Stimulated activated CD8-positive, alpha-beta memory T cell treated with anti-CD3 and anti-CD28 coated beads, Interleukin-4, amount 100 ng/mL, for 1 hour (primary cell): ENCODE data around the gene CCNA1.

Experiments used
- DNase-seq, 2 donors: peaks; one replicate each; pipeline ENCODE4 v3.0.0-alpha.2; 2020; ENCODE audit warnings: low read depth in 2 of 2, low spot score in 1 of 2

CCNA1 gene

DNA sequence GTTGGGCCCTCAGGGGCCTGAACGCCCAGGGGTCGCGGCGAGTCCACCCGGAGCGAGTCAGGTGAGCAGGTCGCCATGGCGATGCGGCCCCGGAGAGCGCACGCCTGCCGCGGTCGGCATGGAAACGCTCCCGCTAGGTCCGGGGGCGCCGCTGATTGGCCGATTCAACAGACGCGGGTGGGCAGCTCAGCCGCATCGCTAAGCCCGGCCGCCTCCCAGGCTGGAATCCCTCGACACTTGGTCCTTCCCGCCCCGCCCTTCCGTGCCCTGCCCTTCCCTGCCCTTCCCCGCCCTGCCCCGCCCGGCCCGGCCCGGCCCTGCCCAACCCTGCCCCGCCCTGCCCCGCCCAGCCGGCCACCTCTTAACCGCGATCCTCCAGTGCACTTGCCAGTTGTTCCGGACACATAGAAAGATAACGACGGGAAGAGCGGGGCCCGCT lies at the start of gene CCNA1:
TSS of gene CCNA1 (plus strand) at position 390 of the 439 bp plus-strand sequence. CDS start 562 bp downstream, outside the sequence.
- DNase-seq = no peak

- DNase-seq = no peak
Measured at GRCh38 chr13:36385489-36385888, 46.8 kb upstream of the CCNA1 start.

DNA sequence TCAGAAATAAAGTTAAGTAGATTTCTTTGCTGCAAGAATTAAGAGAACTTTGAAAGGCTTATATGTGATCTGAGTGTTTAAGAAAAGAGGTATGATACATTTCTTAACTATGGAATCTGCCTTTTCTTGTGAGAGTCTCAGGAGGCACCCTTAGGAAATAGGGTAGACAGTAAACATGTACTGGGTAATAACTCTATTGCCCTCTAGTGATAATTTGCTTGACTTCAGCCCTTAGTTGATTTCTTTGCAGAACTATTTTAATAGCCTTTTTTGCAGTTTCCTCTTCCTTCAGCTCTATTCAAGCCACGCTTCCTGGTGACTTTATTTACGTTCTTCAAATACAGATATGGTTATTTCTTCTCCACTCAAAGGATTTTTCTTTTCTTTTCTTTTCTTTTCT lies 37.0 kb upstream of the CCNA1 start:
- DNase-seq = no peak

DNA sequence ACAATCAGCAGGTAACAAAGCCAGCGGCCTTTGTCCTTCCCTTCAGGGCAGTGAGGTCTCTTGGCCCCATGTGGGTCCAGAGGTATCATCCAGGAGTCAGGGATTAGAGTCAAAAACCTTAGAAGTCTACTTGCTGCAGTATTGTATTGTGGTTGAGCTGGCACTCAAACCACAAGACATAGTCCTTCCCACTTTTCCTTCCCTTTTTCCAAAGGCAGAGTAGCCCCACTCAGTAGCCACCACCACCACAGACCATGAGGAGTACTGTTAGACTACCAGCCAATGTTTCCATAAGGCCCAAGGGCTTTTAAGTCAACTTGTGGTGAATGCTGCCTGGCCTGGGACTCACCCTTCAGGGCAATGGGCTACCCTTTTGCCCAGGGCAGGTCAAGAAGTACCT lies 27.1 kb upstream of the CCNA1 start:
- DNase-seq = no peak

- no peak for DNase-seq
Measured at GRCh38 chr13:36412736-36413135, 19.6 kb upstream of the CCNA1 start.

- DNase-seq = no peak
Measured at GRCh38 chr13:36413161-36413560, 19.1 kb upstream of the CCNA1 start.

- DNase-seq = no peak
Measured at GRCh38 chr13:36414461-36414860, 17.8 kb upstream of the CCNA1 start.

- DNase-seq = no peak
Measured at GRCh38 chr13:36417331-36417730, 15.0 kb upstream of the CCNA1 start.

DNA sequence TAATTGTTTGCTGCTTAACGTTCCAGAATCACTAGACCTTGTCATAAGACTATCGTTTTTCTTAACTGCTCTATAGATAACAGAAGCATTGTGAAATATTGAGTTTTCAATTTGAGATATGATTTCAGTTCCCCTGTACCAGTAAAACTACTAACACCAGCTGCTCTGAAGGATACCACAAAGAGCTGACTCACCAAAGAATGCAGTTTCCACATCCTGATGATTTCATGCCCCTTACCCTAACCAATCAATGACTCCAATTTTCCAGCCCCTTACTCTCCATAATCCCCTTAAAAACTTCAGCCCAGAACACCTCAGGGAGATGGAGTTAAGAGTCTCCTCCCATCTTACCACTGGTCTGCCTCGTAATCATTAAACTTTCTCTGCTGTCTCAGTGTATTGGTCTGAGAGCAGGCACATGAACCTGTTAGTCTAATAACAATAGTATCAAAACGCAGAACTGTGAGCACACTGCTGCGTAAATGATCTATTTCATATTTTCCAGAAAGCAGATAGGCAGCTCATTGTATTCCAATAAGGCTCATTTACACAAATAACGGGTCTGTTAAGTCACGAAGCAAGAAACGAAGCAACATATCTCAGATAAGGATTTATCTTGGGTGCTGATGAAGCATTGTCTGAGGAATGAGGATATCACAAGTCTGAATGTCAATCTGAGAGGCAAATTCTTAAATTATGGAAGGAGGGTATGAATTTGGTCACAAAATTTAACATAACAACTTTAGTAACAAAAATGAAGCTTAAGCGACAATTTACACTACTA lies 14.1 kb upstream of the CCNA1 start:
- DNase-seq = no peak

GRCh38 chr13:36420437-36420891 lies 11.8 kb upstream of the CCNA1 start:
- peak; percentile 5 to 37 for DNase-seq

DNA sequence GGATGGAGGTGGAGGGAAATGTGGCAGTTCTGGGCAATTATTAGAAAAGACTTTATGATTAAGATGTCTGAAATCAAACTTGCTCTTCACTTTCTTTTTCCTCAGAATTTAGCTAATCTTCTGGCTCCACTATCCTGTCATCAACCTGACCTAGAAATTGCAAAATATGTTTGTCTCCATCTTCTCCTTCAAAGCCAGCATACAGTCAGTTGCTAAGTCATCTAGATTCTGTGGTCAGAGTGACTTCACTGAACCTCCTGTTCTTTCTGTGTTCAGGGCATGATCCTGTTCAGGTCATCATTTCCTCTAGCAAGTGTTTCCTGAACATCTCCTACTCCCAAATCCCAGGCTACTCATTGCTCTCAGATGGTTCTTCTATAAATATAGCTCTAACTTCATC lies 10.8 kb upstream of the CCNA1 start:
- DNase-seq = no peak

DNA sequence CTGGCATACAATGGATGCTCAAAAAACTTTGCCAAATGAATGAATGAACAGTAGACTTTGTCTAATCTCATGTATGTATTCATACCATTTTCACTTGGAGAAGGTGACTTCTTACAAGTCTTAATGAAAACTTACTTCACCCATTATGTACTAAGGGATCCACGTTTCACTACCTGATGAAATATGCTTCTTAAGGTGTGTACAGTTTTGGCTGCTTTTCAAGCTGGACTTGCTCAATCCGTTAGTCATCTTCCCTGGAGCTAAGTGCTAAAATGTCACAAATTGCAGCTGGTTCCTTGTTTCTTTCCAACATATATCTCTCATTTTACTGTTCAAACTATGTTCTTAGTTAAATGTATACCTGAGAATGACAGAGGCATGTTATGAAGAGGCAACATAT lies 4.2 kb upstream of the CCNA1 start:
- DNase-seq = no peak

GRCh38 chr13:36430247-36431203 lies 1.8 kb upstream of the CCNA1 start:
- DNase-seq = no peak

DNA sequence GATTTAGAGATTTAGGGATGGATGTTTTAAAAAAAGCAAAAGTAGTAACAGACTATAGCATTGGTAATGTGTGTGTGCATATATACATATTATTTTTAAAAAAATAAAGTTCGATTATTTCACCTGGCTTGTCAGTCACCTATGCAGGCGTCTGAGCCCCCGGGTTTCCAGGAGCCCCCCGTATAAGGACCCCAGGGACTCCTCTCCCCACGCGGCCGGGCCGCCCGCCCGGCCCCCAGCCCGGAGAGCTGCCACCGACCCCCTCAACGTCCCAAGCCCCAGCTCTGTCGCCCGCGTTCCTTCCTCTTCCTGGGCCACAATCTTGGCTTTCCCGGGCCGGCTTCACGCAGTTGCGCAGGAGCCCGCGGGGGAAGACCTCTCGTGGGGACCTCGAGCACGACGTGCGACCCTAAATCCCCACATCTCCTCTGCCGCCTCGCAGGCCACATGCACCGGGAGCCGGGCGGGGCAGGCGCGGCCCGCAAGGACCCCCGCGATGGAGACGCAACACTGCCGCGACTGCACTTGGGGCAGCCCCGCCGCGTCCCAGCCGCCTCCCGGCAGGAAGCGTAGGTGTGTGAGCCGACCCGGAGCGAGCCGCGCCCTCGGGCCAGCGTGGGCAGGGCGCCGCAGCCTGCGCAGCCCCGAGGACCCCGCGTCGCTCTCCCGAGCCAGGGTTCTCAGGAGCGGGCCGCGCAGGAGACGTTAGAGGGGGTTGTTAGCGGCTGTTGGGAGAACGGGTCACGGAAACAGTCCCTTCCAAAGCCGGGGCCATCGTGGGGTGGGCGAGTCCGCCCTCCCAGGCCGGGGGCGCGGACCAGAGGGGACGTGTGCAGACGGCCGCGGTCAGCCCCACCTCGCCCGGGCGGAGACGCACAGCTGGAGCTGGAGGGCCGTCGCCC lies 840 bp upstream of the CCNA1 start:
- no peak for DNase-seq

DNA sequence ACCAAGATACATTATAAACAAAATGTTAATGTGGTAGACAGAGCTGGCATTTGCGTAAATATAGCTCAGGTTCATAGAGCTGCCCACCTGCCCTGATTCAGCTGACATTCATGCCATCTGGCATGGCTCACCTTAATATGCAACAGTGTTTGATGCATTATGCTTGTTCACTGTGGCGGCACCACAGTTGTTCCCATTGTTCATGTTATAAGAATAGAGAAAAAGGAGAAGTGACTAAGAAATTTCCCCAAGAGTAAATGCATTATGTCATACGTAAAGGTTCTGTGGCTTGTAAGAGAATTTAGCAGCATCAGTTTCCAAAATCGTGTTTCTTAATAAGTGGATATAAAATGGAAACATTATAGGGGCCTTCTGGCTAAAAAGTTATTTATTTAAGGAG lies 4.5 kb downstream of the CCNA1 start:
- DNase-seq = no peak

DNA sequence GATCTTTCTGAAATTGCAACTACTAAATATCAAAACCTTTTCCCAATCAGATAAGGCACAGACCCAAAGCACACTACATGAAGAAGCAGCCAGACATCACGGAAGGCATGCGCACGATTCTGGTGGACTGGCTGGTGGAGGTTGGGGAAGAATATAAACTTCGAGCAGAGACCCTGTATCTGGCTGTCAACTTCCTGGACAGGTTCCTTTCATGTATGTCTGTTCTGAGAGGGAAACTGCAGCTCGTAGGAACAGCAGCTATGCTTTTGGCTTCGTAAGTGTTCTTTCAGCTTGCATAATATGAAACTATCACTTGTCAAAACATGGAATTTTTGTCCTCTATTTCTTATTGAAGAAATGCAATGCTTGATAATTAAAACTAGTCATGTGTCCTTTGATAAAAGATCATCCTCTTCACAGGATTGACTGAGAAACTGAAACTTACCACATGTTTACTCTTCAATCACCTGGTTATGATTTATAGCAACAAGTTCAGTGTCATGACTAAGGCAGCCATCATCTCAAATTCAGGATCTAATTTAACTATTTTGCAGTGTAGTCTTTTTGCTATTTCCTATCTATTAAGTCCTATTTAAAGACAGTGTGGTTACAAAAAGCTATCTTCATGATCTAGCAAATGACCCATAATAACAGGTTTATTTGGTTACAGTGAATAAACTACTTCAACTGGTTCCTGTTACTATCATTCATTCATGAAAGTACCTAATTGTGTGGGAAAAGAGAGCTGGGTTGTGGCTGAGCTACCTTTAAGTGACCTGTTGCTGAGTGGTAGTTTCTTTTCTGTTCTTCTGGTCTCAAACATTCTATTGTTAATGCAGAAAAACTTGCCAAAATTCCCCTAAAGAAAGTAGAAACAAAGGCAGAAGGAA lies 6.5 kb downstream of the CCNA1 start:
- no peak for DNase-seq

- no peak for DNase-seq
Measured at GRCh38 chr13:36445278-36445677, 13.0 kb downstream of the CCNA1 start.

DNA sequence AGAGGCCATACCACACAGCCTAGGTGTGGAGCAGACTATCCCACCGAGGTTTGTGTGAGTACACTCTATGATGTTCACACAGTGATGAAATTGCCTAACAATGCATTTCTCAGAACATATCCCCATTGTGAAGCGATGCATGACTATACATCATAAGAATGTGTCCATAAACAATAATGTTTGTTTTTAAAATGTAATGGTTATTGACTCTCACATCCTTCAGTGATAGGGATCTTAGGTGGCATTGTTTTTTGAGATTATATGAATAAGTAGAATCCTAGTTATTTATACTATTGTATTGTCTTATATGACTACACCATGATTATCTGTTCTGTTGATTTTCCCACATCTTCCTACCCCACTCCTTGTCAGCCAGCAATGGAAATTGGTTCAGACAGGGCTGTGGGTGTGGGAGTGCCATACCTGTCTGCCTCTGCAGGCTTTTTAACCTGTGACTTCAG lies 13.6 kb downstream of the CCNA1 start:
- DNase-seq = no peak

GRCh38 chr13:36447501-36447900 lies 15.2 kb downstream of the CCNA1 start:
- DNase-seq = no peak

- DNase-seq = no peak
Measured at GRCh38 chr13:36450534-36450933, 18.2 kb downstream of the CCNA1 start.
